Fibroblast of pulmonary artery (primary cell): Measurements from ENCODE around the gene EFNB1.

Source experiments
- DNase-seq: peaks from one replicate; pipeline ENCODE4 v3.0.0-alpha.2; 2010; ENCODE audit warnings: low read depth
- H3K4me3 ChIP-seq: replicated peaks from 2 replicates; pipeline ENCODE4 v1.5.1; 2011; ENCODE audit warnings: low read depth, mild to moderate bottlenecking, control low read depth, low read length, moderate library complexity
- CTCF ChIP-seq: IDR thresholded peaks from 2 replicates; pipeline ENCODE4 v1.5.1; 2011; ENCODE audit warnings: mild to moderate bottlenecking, control low read depth, low read length, inconsistent platforms; ENCODE audit errors: missing control alignments

The EFNB1 gene

DNA sequence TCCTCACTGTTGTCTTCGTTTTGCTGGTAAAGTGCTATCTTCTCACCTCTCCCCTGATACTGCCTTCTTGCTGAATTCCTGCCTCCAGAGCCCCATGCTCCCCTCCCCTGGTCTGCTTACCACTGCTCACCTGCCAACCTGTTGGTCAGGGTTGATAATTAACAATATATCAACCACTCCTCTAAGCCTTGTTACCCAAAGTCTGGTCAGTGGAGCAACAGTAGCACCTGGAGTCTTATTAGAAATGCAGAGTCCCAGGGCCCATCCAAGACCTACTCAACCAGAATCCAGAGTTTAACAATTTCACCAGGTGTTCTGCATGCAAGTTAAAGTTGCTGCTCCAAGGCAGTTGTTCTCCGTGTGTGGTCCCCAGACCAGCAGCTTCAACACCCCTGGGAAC lies 55.0 kb downstream of the EFNB1 start:
- no peak for TF ChIP-seq CTCF

GRCh38 chrX:68889249-68889648 lies 60.4 kb downstream of the EFNB1 start:
- H3K4me3 ChIP-seq, result no peak overlapping the region
- DNase-seq, result no peak
- TF ChIP-seq CTCF, result no peak

More for the DNA sequence above, 55.0 kb downstream of the EFNB1 start:
- DNase-seq, result no peak
- H3K4me3 ChIP-seq, result no peak overlapping the region
